ENCODE measurements around the gene MUC2.

- TF ChIP-seq CTCF (conservative IDR thresholded peaks at IDR 0.05), result no peak
- TF ChIP-seq ZFX (IDR thresholded peaks at IDR 0.05), result no peak
Observed at GRCh38 chr11:1035577-1036283, 38.9 kb upstream of the MUC2 start.

Data from C4-2B (cell line).